ENCODE results near the gene PDE3A. TPM values are rescaled to one million over a fixed set of nuclear protein-coding genes. Genes with fewer than 3 reads are reported as not detected.

The PDE3A gene
- total RNA-seq, 1 donor from 2014 or later, result 161 TPM

DNA sequence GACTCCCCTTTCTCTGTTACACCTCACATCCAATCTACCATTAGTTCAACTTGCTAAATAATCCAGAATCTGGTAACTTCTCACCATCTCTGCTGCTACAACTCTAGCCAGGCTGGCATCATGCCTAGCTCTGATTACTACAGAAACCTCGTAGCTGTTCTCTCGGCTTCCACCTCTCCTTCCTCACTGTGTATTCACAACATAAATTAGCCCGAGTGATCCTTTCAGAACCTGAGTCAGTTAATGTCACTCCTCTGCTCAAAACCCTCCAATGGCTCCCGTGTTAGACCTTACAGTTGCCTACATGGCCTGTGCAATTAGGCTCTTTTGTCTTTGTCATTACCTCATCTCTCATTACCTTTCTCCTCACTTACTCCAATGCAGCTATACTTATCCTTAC is 139.4 kb downstream of the PDE3A start:
- Histone ChIP-seq H3K27me3 (ENCODE audit: low read depth) (no peaks in the 10 kb centered on the region), H3K36me3 (no peaks in the 10 kb centered on the region), H3K4me1 (peaks cover 85% of the 10 kb centered on the region), H3K9me3 (replicated peaks) (no peaks in the 10 kb centered on the region), H3K4me3 (no peak overlapping the region), H3K27ac (replicated peaks) (peak overlapping the region; percentile 33)
- intact Hi-C loops (cut with micrococcal nuclease), result no loop called here
- DNase-seq, result no peak
- no peak for TF ChIP-seq CTCF (IDR thresholded peaks at IDR 0.05; ENCODE audit: borderline replicate concordance)

DNA sequence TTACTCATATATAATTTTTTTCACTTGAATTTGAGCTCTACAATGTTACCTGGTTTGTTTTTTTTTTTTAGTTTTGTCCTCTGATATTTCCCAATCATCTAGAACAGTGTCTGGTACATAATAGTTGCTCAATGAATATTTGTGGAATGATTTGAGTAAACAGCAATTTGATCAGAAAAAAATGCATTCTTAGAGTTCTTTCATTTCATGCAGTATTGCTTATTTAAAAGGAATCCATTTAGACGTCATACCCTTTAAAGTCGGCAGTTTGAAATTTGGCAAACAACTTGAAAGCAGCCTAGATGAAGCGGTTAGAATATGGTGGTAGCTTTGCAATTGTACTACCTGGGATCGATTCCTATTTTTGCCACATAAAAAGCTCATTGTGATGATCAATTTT is 140.0 kb downstream of the PDE3A start:
- DNase-seq, result no peak
- no peaks in the 10 kb centered on the region for H3K36me3 ChIP-seq
- no peaks in the 10 kb centered on the region for H3K9me3 ChIP-seq (replicated peaks)
- H3K27me3 ChIP-seq (ENCODE audit: low read depth), result no peaks in the 10 kb centered on the region
- no peak overlapping the region for H3K4me3 ChIP-seq
- H3K27ac ChIP-seq (replicated peaks), result peak overlapping the region; percentile 53
- TF ChIP-seq CTCF (IDR thresholded peaks at IDR 0.05; ENCODE audit: borderline replicate concordance), result no peak
- H3K4me1 ChIP-seq, result peaks cover 85% of the 10 kb centered on the region
- intact Hi-C loops (cut with micrococcal nuclease), result no loop called here

- H3K9me3 ChIP-seq (replicated peaks), result no peaks in the 10 kb centered on the region
- no peaks in the 10 kb centered on the region for H3K36me3 ChIP-seq
- no peaks in the 10 kb centered on the region for H3K27me3 ChIP-seq (ENCODE audit: low read depth)
- peak overlapping the region; percentile 53 for H3K27ac ChIP-seq (replicated peaks)
- H3K4me3 ChIP-seq, result no peak overlapping the region
- intact Hi-C loops (cut with micrococcal nuclease), result no loop called here
- no peak for DNase-seq
- peaks cover 85% of the 10 kb centered on the region for H3K4me1 ChIP-seq
- no peak for TF ChIP-seq CTCF (IDR thresholded peaks at IDR 0.05; ENCODE audit: borderline replicate concordance)
Measured at GRCh38 chr12:20508962-20509361, 140.6 kb downstream of the PDE3A start.

GRCh38 chr12:20510811-20511210 is 142.5 kb downstream of the PDE3A start:
- Histone ChIP-seq H3K4me1 (peaks cover 81% of the 10 kb centered on the region), H3K36me3 (no peaks in the 10 kb centered on the region), H3K27me3 (ENCODE audit: low read depth) (no peaks in the 10 kb centered on the region), H3K27ac (replicated peaks) (peak overlapping the region; percentile 54), H3K9me3 (replicated peaks) (no peaks in the 10 kb centered on the region), H3K4me3 (no peak overlapping the region)
- no peak for DNase-seq
- no peak for TF ChIP-seq CTCF (IDR thresholded peaks at IDR 0.05; ENCODE audit: borderline replicate concordance)
- intact Hi-C loops (cut with micrococcal nuclease), result no loop called here

- H3K9me3 ChIP-seq (replicated peaks), result no peaks in the 10 kb centered on the region
- no peak for DNase-seq
- no peak for TF ChIP-seq CTCF (IDR thresholded peaks at IDR 0.05; ENCODE audit: borderline replicate concordance)
- H3K36me3 ChIP-seq, result no peaks in the 10 kb centered on the region
- peaks cover 91% of the 10 kb centered on the region for H3K4me1 ChIP-seq
- H3K4me3 ChIP-seq, result no peak overlapping the region
- intact Hi-C loops (cut with micrococcal nuclease), result no loop called here
- H3K27me3 ChIP-seq (ENCODE audit: low read depth), result no peaks in the 10 kb centered on the region
- no peak overlapping the region for H3K27ac ChIP-seq (replicated peaks)
Measured at GRCh38 chr12:20513189-20513588, 144.9 kb downstream of the PDE3A start.

- DNase-seq, result no peak
- H3K27me3 ChIP-seq (ENCODE audit: low read depth), result no peaks in the 10 kb centered on the region
Measured at GRCh38 chr12:20514598-20514997, 146.3 kb downstream of the PDE3A start.

More at GRCh38 chr12:20514598-20514997, 146.3 kb downstream of the PDE3A start:
- H3K4me1 ChIP-seq, result peaks cover 92% of the 10 kb centered on the region
- H3K4me3 ChIP-seq, result no peak overlapping the region
- TF ChIP-seq CTCF (IDR thresholded peaks at IDR 0.05; ENCODE audit: borderline replicate concordance), result no peak
- H3K9me3 ChIP-seq (replicated peaks), result no peaks in the 10 kb centered on the region
- peak overlapping the region; percentile 41 for H3K27ac ChIP-seq (replicated peaks)
- no peaks in the 10 kb centered on the region for H3K36me3 ChIP-seq
- intact Hi-C loops (cut with micrococcal nuclease), result no loop called here
